DOHH2 (cell line): ENCODE results near the gene SERTAD2.

Source experiments
- CTCF ChIP-seq: fragments of 200-600 bp; sonication (generic); IDR thresholded peaks from one replicate; pipeline ENCODE4 v1.5.1; 2014; ENCODE audit warnings: antibody characterized with exemption, mild to moderate bottlenecking, low read depth, low read length; ENCODE audit not compliant: poor library complexity, severe bottlenecking
- EZH2phosphoT487 ChIP-seq: fragments of 200-600 bp; sonication (generic); IDR thresholded peaks from 2 replicates; pipeline ENCODE4 v1.6.1; 2017; ENCODE audit warnings: borderline replicate concordance, mild to moderate bottlenecking, antibody characterized with exemption, low read length, moderate library complexity, mixed read lengths

- peak; percentile 65 for TF ChIP-seq CTCF
- no peak for TF ChIP-seq EZH2phosphoT487
These were observed 66.7 kb downstream of the SERTAD2 start for GRCh38 chr2:64586883-64587481.
